Osteocyte (in vitro differentiated cells): Measurements from ENCODE around the gene CLCNKA. TPM values are rescaled to one million over a fixed set of nuclear protein-coding genes. Genes with fewer than 3 reads are reported as not detected.

ENCODE experiments used
- DNase-seq: peaks from one replicate; pipeline ENCODE4 v3.0.0; 2021; ENCODE audit warnings: mixed read lengths; ENCODE audit not compliant: unreplicated experiment; ENCODE audit errors: extremely low spot score
- H3K27ac Mint-ChIP-seq: one replicate; pipeline ENCODE4 v1.8.0; 2021; ENCODE audit warnings: mild to moderate bottlenecking, mixed read lengths; ENCODE audit not compliant: unreplicated experiment
- H3K27me3 Mint-ChIP-seq: one replicate; pipeline ENCODE4 v1.8.0; 2021; ENCODE audit warnings: mixed read lengths; ENCODE audit not compliant: unreplicated experiment
- H3K36me3 Mint-ChIP-seq: one replicate; pipeline ENCODE4 v1.8.0; 2021; ENCODE audit warnings: mixed read lengths; ENCODE audit not compliant: unreplicated experiment
- H3K4me1 Mint-ChIP-seq: one replicate; pipeline ENCODE4 v1.8.0; 2021; ENCODE audit warnings: mixed read lengths; ENCODE audit not compliant: unreplicated experiment
- H3K4me3 Mint-ChIP-seq: one replicate; pipeline ENCODE4 v1.8.0; 2021; ENCODE audit warnings: mild to moderate bottlenecking, moderate library complexity, mixed read lengths; ENCODE audit not compliant: unreplicated experiment
- H3K9me3 Mint-ChIP-seq: one replicate; pipeline ENCODE4 v1.8.0; 2021; ENCODE audit warnings: mixed read lengths; ENCODE audit not compliant: unreplicated experiment
- total RNA-seq: library from RNA; stranded (reverse); gene quantifications from 2 replicates; pipeline ENCODE4 v1.2.1, GENCODE V29; 2021
- TF ChIP-seq, protein P1 (sequence below): fragments of 200-600 bp; sonication (generic); IDR thresholded peaks from 2 replicates; pipeline ENCODE4 v1.5.0; 2021; ENCODE audit warnings: antibody characterized with exemption, mild to moderate bottlenecking, moderate library complexity

CLCNKA gene
- total RNA-seq, 1 donor from 2014 or later, result not detected

DNA sequence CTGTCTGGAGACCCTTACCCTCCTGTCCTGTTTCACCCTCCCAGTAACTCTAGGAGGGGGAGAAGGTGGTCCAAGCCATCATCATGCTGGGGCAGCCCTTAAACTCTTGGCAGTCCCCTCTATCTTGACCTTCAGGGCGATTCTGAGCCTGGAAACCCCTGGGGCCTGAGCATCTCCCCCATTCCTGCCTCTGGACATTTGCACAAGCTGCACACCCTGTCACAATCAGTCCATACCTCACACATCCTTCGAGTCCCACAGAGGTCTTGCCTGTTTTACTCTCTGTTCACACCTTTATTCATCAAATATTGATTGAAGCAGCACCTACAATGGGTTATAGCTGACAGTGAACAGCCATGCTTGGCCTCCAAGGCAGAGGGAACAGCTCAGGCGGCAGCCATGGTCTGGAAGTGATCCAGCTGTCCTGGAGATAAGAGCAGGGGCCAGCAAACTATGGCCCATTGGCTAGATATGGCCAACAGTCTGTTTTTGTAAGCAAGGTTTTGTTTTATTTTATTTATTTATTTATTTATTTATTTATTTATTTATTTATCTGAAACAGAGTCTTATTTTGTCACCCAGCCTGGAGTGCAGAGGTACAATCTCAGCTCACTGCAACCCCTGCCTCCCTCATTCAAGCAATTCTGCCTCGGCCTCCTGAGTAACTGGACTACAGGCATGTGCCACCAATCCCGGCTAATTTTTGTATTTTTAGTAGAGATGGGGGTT, 58.8 kb downstream of the CLCNKA start:
- peaks cover 34% of the 10 kb centered on the region for H3K4me1 Mint-ChIP-seq
- no peaks in the 10 kb centered on the region for H3K27me3 Mint-ChIP-seq
- no peaks in the 10 kb centered on the region for H3K36me3 Mint-ChIP-seq
- no peak for DNase-seq
- H3K4me3 Mint-ChIP-seq, result no peak overlapping the region
- H3K9me3 Mint-ChIP-seq, result no peaks in the 10 kb centered on the region
- TF ChIP-seq, protein P1, sequence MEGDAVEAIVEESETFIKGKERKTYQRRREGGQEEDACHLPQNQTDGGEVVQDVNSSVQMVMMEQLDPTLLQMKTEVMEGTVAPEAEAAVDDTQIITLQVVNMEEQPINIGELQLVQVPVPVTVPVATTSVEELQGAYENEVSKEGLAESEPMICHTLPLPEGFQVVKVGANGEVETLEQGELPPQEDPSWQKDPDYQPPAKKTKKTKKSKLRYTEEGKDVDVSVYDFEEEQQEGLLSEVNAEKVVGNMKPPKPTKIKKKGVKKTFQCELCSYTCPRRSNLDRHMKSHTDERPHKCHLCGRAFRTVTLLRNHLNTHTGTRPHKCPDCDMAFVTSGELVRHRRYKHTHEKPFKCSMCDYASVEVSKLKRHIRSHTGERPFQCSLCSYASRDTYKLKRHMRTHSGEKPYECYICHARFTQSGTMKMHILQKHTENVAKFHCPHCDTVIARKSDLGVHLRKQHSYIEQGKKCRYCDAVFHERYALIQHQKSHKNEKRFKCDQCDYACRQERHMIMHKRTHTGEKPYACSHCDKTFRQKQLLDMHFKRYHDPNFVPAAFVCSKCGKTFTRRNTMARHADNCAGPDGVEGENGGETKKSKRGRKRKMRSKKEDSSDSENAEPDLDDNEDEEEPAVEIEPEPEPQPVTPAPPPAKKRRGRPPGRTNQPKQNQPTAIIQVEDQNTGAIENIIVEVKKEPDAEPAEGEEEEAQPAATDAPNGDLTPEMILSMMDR, result no peak
- H3K27ac Mint-ChIP-seq, result no peak overlapping the region

DNA sequence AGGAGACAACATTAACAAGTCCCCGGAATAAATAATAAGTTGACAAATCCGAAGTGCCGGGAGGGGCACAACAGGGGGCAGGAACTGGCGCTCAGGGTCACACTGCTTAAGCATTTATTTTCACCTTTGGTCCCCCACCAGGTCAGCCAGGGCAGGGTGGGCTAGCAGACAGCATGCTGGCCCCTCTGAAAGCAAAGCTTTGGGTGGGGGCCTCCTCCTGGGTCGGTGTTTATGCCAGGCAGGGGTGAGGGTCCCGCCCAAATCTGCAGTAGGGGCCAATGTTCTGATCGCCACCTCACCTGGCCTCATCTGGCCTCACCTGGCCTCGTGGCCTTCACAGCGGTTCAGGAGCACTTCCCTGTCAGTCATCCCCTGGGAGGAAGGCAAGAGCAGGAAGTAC, 59.8 kb downstream of the CLCNKA start:
- Mint-ChIP-seq H3K27me3 (no peaks in the 10 kb centered on the region), H3K4me1 (peaks cover 30% of the 10 kb centered on the region), H3K27ac (no peak overlapping the region), H3K9me3 (no peaks in the 10 kb centered on the region), H3K4me3 (no peak overlapping the region), H3K36me3 (no peaks in the 10 kb centered on the region)
- TF ChIP-seq, protein P1, result no peak
- DNase-seq, result no peak

DNA sequence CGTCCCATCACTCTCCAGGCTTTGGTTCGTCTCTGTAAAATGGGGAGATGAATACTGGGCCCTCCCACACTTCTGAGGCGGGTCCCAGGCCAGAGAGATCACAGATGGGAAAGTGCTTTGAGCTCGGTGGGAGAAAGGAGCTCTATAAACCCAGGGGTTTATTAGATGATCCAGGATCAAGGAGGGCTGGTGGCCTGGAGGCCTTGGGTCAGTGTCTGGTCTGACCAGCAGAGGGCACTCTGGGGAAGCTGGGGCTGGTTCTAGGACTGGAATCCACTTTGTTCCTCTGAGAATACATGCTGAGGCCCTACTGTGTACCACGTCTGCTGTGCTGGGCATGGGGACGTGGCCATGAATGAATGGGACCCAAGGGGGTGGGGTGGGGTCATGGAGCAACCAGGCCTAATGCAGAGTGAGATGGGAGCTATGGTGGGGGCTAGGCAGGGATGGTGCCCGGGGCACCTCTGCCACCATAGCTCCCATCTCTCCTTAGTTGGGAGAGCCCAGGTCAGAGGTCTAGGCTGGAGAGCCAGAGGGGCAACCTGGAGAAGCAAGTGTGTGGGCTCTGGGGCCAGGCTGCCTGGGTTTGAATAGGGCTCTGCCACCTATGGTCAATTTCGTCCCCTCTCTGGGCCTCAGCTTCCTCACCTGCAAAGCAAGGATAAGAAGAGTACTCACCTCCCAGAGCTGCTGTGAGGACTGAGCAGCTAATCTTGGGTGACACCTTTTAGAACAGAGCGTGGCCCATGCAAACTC, 60.6 kb downstream of the CLCNKA start:
- H3K27ac Mint-ChIP-seq, result no peak overlapping the region
- H3K27me3 Mint-ChIP-seq, result no peaks in the 10 kb centered on the region
- no peak overlapping the region for H3K4me3 Mint-ChIP-seq
- H3K36me3 Mint-ChIP-seq, result no peaks in the 10 kb centered on the region
- H3K4me1 Mint-ChIP-seq, result peaks cover 22% of the 10 kb centered on the region
- TF ChIP-seq, protein P1, result peak; percentile 89
- no peaks in the 10 kb centered on the region for H3K9me3 Mint-ChIP-seq
- DNase-seq, result peak; percentile 91

DNA sequence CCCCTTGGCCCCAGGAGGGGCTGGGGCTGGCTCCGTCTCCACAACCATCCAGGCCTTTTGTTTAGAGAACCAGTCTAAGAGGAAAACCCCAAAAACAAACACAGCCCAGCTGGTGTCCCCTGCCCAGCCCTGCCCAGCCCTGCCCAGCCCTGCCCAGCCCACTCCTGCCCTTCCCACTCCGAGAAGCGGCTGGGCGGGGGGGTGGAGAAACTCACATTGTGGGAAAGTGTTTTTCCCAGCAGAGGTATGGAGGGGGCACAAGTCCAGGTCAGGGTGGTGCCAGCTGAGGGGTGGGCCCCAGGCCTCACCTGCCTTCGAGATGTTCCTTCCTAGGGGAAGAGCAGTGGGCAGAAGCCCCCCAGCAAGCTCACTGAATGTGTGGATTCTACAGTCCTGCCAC, 61.6 kb downstream of the CLCNKA start:
- no peaks in the 10 kb centered on the region for H3K27me3 Mint-ChIP-seq
- H3K4me1 Mint-ChIP-seq, result peaks cover 22% of the 10 kb centered on the region
- no peaks in the 10 kb centered on the region for H3K9me3 Mint-ChIP-seq
- TF ChIP-seq, protein P1, result no peak
- DNase-seq, result no peak
- no peak overlapping the region for H3K4me3 Mint-ChIP-seq
- no peaks in the 10 kb centered on the region for H3K36me3 Mint-ChIP-seq
- H3K27ac Mint-ChIP-seq, result no peak overlapping the region

Other genes starting within 250 kb of the CLCNKA start
- 1.5 and 1.6 TPM in 2 replicates for gene UQCRHL, start 214.4 kb upstream of the CLCNKA start, total RNA-seq
- gene SPEN, start 174.3 kb upstream of the CLCNKA start, total RNA-seq, result 54.0 and 59.8 TPM in 2 replicates
- gene ZBTB17, start 45.9 kb upstream of the CLCNKA start, total RNA-seq, result 34.7 and 37.2 TPM in 2 replicates
- gene SRARP, start 17.8 kb upstream of the CLCNKA start, total RNA-seq, result not detected in 2 replicates
- gene HSPB7, start 4.0 kb upstream of the CLCNKA start, total RNA-seq, result 3.4 and 4.2 TPM in 2 replicates
- gene CLCNKB, start 21.7 kb downstream of the CLCNKA start, total RNA-seq, result 0.34 TPM in 1 of 2 replicates, not detected in the other
- 0.73 and 1.2 TPM in 2 replicates for gene FAM131C, start 51.6 kb downstream of the CLCNKA start, total RNA-seq
- gene EPHA2, start 134.0 kb downstream of the CLCNKA start, total RNA-seq, result 152 and 155 TPM in 2 replicates
- gene ARHGEF19, start 190.6 kb downstream of the CLCNKA start, total RNA-seq, result 8.5 and 9.5 TPM in 2 replicates
- 10.3 and 11.8 TPM in 2 replicates for gene CPLANE2, start 215.1 kb downstream of the CLCNKA start, total RNA-seq